Measurements from ENCODE around the gene LSMEM2. TPM values are rescaled to one million over a fixed set of nuclear protein-coding genes. Genes with fewer than 3 reads are reported as not detected.
A peak's percentile ranks its signal among the peaks of the same experiment; 100 is the strongest.

Gene LSMEM2
- total and polyA plus RNA-seq, 4 experiments from 2014 or later = 0.20 TPM; not detected in 3

GRCh38 chr3:50293079-50293801 lies 14.4 kb downstream of the LSMEM2 start:
- Mint-ChIP-seq H3K4me1 (peaks cover 15 to 47% (median 27%) of the 10 kb centered on the region in 4 donors), H3K36me3 (peaks cover 0 to 19% of the 10 kb centered on the region in 2 donors), H3K27me3 (no peaks in the 10 kb centered on the region), H3K4me3 (peak overlapping the region in 6 of 8 donors; percentile 8 to 89 (median 86)), H3K27ac (peak overlapping the region; percentile 90 to 99 (median 98)), H3K9me3 (peaks cover 0 to 1% (median 0%) of the 10 kb centered on the region in 8 donors)
- intact Hi-C loops (cut with micrococcal nuclease) = no loop called here
- peak in 1 of 5 donors; percentile 35 for DNase-seq
- CTCF ChIA-PET (ENCODE audit: partially characterized antibody) = interaction anchor here (0.6 to 1.1 kb wide), 2 partner anchors 29 to 1626 kb away, joined by 3 to 6 read pairs; no protein-coding TSS in a partner anchor
- H3K4me3 ChIP-seq (ENCODE audit: low read length in 2 of 2) = no peak overlapping the region
- H3K9me3 ChIP-seq (ENCODE audit: control insufficient read depth in 1 of 2, low read length in 2 of 2) = no peaks in the 10 kb centered on the region
- H3K4me1 ChIP-seq (ENCODE audit: insufficient read depth, low read length) = peaks cover 31% of the 10 kb centered on the region
- H3K27me3 ChIP-seq (ENCODE audit: insufficient read depth, low read length) = no peaks in the 10 kb centered on the region
- H3K36me3 ChIP-seq (ENCODE audit: insufficient read depth, low read length) = peaks cover 21% of the 10 kb centered on the region
- peak overlapping the region; percentile 68 for H3K27ac ChIP-seq (ENCODE audit: low read depth, low read length)
- POLR2A ChIA-PET (ENCODE audit: partially characterized antibody) = interaction anchor here (0.7 to 9.2 kb wide), 11 partner anchors 26 to 953 kb away, joined by 3 to 178 read pairs (median 10); partner anchors contain the start of genes CYB561D2, GNAI2, HEMK1 and NPRL2

DNA sequence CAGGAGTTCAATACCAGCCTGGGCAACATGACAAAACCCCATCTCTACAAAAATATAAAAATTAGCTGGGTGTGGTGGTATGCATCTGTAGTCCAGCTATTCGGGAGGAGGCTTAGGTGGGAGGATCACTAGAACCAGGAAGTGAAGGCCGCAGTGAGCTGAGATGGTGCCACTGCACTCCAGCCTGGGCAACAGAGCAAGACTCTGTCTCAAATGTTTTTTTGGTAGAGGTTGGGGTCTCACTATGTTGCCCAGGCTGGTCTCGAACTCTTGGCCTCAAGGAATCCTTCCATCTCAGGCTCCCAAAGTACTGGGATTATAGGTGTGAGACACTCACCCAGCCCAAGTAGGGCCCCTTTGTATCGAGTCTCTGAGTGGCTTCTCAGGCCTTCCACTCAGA lies 15.2 kb downstream of the LSMEM2 start:
- ChIA-PET CTCF (ENCODE audit: partially characterized antibody) (interaction anchor here (1.1 kb wide), 1 partner anchor 30 kb away, joined by 3 read pairs; no protein-coding TSS in a partner anchor), POLR2A (ENCODE audit: partially characterized antibody) (interaction anchor here (0.8 to 9.2 kb wide), 2 partner anchors 31 to 44 kb away, joined by 3 to 178 read pairs; partner anchors contain the start of gene RASSF1)
- Mint-ChIP-seq H3K36me3 (peaks cover 0 to 15% of the 10 kb centered on the region in 2 donors), H3K4me3 (no peak overlapping the region), H3K27me3 (no peaks in the 10 kb centered on the region), H3K9me3 (peaks cover 0 to 1% (median 0%) of the 10 kb centered on the region in 8 donors), H3K27ac (peak overlapping the region in 2 of 7 donors; percentile 50 to 60), H3K4me1 (peaks cover 15 to 54% (median 30%) of the 10 kb centered on the region in 4 donors)
- H3K27me3 ChIP-seq (ENCODE audit: insufficient read depth, low read length) = no peaks in the 10 kb centered on the region
- no peak for DNase-seq
- no peak overlapping the region for H3K27ac ChIP-seq (ENCODE audit: low read depth, low read length)
- H3K9me3 ChIP-seq (ENCODE audit: control insufficient read depth in 1 of 2, low read length in 2 of 2) = no peaks in the 10 kb centered on the region
- peaks cover 13% of the 10 kb centered on the region for H3K36me3 ChIP-seq (ENCODE audit: insufficient read depth, low read length)
- no peak overlapping the region for H3K4me3 ChIP-seq (ENCODE audit: low read length in 2 of 2)
- intact Hi-C loops (cut with micrococcal nuclease) = no loop called here
- H3K4me1 ChIP-seq (ENCODE audit: insufficient read depth, low read length) = peaks cover 36% of the 10 kb centered on the region

DNA sequence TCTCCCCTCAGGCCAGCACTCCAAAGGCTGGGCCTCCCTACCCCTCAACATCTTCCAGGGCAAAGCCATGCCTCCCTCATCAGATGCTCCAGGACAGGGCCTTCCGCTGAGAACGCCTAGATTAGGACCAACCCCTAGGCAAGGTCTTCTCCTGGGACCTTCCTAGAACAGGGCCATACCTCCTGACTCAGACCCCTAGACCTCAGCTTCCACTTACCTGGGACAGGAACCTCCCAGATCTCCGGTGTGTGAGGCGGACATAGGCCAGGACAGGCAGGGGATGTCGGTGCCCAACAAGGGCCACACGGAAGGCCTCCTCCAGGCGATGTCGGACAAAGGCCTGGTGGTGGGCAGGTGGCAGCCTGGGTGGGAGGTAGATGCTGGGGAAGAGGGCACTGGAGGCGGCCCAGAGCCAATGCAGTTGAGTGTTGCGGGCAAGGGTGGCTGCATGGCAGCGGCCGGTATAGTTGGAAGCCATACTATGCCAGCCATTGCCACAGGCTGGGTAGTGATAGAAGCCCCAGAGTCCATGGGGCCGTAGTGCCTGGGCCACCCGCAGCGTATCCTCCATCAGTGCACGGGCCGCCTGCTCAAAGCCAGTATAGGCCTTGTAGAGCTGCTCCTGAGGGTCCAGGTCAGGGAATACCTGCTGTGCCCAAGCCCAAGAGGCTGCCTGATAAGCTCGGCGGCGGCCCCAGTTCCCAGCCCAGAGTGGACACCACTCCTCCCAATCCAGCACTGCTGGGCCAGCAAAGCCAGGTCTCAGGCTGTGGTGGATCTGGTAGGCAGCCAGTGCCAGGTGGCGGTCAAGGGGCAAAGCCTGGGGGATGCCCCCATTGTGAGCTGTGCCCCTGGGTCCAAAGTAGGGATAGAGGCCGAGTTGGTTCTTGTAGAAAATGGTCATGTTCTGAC lies 15.9 kb downstream of the LSMEM2 start:
- Mint-ChIP-seq H3K4me1 (peaks cover 16 to 56% (median 30%) of the 10 kb centered on the region in 4 donors), H3K4me3 (peak overlapping the region in 1 of 8 donors; percentile 6), H3K36me3 (peaks cover 0 to 13% of the 10 kb centered on the region in 2 donors), H3K27ac (peak overlapping the region in 2 of 7 donors; percentile 50 to 77), H3K9me3 (peaks cover 0 to 1% (median 0%) of the 10 kb centered on the region in 8 donors), H3K27me3 (no peaks in the 10 kb centered on the region)
- CTCF ChIA-PET (ENCODE audit: partially characterized antibody) = interaction anchor here (1.1 kb wide), 1 partner anchor 29 kb away, joined by 3 read pairs; no protein-coding TSS in a partner anchor
- peak in 1 of 5 donors; percentile 31 for DNase-seq
- POLR2A ChIA-PET (ENCODE audit: partially characterized antibody) = interaction anchor here (0.6 to 9.2 kb wide), 2 partner anchors 43 to 692 kb away, joined by 5 to 178 read pairs; partner anchors contain the start of gene RASSF1
- H3K9me3 ChIP-seq (ENCODE audit: control insufficient read depth in 1 of 2, low read length in 2 of 2) = no peaks in the 10 kb centered on the region
- H3K4me1 ChIP-seq (ENCODE audit: insufficient read depth, low read length) = peaks cover 38% of the 10 kb centered on the region
- no peak overlapping the region for H3K27ac ChIP-seq (ENCODE audit: low read depth, low read length)
- peaks cover 7% of the 10 kb centered on the region for H3K36me3 ChIP-seq (ENCODE audit: insufficient read depth, low read length)
- H3K27me3 ChIP-seq (ENCODE audit: insufficient read depth, low read length) = no peaks in the 10 kb centered on the region
- H3K4me3 ChIP-seq (ENCODE audit: low read length in 2 of 2) = no peak overlapping the region
- intact Hi-C loops (cut with micrococcal nuclease) = no loop called here

DNA sequence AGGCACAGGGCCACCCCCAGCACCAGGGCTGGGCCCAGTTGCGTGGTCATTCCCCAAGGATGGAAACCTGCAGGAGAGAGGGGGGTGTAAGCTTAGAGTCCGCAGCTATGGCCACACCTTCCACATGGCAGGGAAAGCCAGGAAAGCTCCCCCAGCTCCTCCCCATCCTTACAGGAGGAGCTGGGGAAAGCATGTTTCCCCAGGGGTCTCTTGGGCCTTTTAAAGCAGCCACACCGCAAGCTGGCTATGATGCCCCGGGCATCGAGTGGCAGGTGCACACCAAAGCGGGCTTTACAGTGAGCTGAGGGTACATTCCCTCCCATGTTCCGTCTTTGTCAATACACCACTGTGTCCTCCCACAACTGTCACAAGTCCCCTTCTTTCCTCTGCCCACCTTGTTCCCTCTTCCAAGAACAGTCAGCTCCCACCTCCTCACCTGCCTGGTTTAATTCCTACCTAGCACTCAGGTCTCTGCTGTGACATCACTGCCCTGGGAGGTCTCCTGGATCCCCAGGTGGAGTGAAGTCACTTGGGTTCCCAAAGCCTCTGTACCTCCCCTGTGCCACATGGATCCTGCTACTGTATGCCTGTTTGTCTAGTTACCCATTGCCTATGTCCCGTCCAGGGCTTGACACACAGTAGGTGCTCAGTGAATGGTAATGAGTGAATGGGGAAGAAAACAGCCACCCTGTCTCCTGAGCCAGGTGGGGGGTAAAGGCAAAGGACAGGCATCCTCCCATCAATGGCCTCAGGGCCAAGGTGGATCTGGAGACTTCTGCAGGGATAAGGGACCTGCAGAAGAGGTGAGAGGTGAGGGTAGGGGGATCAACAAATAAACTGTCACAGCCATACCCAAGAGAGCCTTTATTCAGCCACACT lies 16.9 kb downstream of the LSMEM2 start:
- POLR2A ChIA-PET (ENCODE audit: partially characterized antibody) = interaction anchor here (0.6 to 9.2 kb wide), 4 partner anchors 22 to 693 kb away, joined by 3 to 178 read pairs (median 50); partner anchors contain the start of genes HYAL2 and RASSF1
- Histone ChIP-seq H3K36me3 (ENCODE audit: insufficient read depth, low read length) (no peaks in the 10 kb centered on the region), H3K9me3 (ENCODE audit: control insufficient read depth in 1 of 2, low read length in 2 of 2) (no peaks in the 10 kb centered on the region), H3K27me3 (ENCODE audit: insufficient read depth, low read length) (no peaks in the 10 kb centered on the region), H3K4me1 (ENCODE audit: insufficient read depth, low read length) (peaks cover 43% of the 10 kb centered on the region), H3K27ac (ENCODE audit: low read depth, low read length) (no peak overlapping the region), H3K4me3 (ENCODE audit: low read length in 2 of 2) (no peak overlapping the region)
- peak in 1 of 5 donors; percentile 15 for DNase-seq
- intact Hi-C loops (cut with micrococcal nuclease) = no loop called here
- H3K36me3 Mint-ChIP-seq = peaks cover 0 to 11% of the 10 kb centered on the region in 2 donors
- H3K9me3 Mint-ChIP-seq = peaks cover 0 to 1% (median 0%) of the 10 kb centered on the region in 8 donors
- H3K27me3 Mint-ChIP-seq = no peaks in the 10 kb centered on the region
- H3K4me3 Mint-ChIP-seq = peak overlapping the region in 1 of 8 donors; percentile 12
- peak overlapping the region; percentile 41 to 80 (median 65) for H3K27ac Mint-ChIP-seq
- CTCF ChIA-PET (ENCODE audit: partially characterized antibody) = no interaction called here
- H3K4me1 Mint-ChIP-seq = peaks cover 24 to 66% (median 38%) of the 10 kb centered on the region in 4 donors

GRCh38 chr3:50296721-50297383 lies 18.0 kb downstream of the LSMEM2 start:
- peaks cover 0 to 1% (median 0%) of the 10 kb centered on the region in 8 donors for H3K9me3 Mint-ChIP-seq
- no peaks in the 10 kb centered on the region for H3K27me3 Mint-ChIP-seq
- peaks cover 0 to 7% of the 10 kb centered on the region in 2 donors for H3K36me3 Mint-ChIP-seq
- H3K27me3 ChIP-seq (ENCODE audit: insufficient read depth, low read length) = no peaks in the 10 kb centered on the region
- DNase-seq = peak in 1 of 5 donors; percentile 44
- intact Hi-C loops (cut with micrococcal nuclease) = no loop called here
- peaks cover 32% of the 10 kb centered on the region for H3K4me1 ChIP-seq (ENCODE audit: insufficient read depth, low read length)
- CTCF ChIA-PET (ENCODE audit: partially characterized antibody) = interaction anchor here (1.6 to 3.8 kb wide), 4 partner anchors 18 to 50 kb away, joined by 5 to 37 read pairs (median 14); partner anchors contain the start of genes HYAL2 and LSMEM2
- H3K4me3 ChIP-seq (ENCODE audit: low read length in 2 of 2) = no peak overlapping the region
- H3K27ac Mint-ChIP-seq = peak overlapping the region in 5 of 7 donors; percentile 72 to 100 (median 91)
- no peaks in the 10 kb centered on the region for H3K36me3 ChIP-seq (ENCODE audit: insufficient read depth, low read length)
- POLR2A ChIA-PET (ENCODE audit: partially characterized antibody) = interaction anchor here (0.9 to 9.2 kb wide), 5 partner anchors 9 to 54 kb away, joined by 3 to 178 read pairs (median 3); partner anchors contain the start of genes CYB561D2, HYAL2, NPRL2 and RASSF1
- no peaks in the 10 kb centered on the region for H3K9me3 ChIP-seq (ENCODE audit: control insufficient read depth in 1 of 2, low read length in 2 of 2)
- peak overlapping the region; percentile 90 for H3K27ac ChIP-seq (ENCODE audit: low read depth, low read length)
- H3K4me3 Mint-ChIP-seq = peak overlapping the region in 2 of 8 donors; percentile 52 to 62
- peaks cover 20 to 61% (median 34%) of the 10 kb centered on the region in 4 donors for H3K4me1 Mint-ChIP-seq
